Activated naive CD4-positive, alpha-beta T cell treated with anti-CD3 and anti-CD28 coated beads, Interleukin-2, amount 50 U/mL, for 24 hours (primary cell): ENCODE data around the gene LCE1C.

Experiments used
- H3K27ac Mint-ChIP-seq: one replicate; pipeline ENCODE4 v1.8.0; 2021; ENCODE audit warnings: mild to moderate bottlenecking, mixed read lengths
- H3K27me3 Mint-ChIP-seq: one replicate; pipeline ENCODE4 v1.8.0; 2021; ENCODE audit warnings: mixed read lengths
- H3K36me3 Mint-ChIP-seq: one replicate; pipeline ENCODE4 v1.8.0; 2021; ENCODE audit warnings: mixed read lengths
- H3K4me1 Mint-ChIP-seq: one replicate; pipeline ENCODE4 v1.8.0; 2021; ENCODE audit warnings: mixed read lengths
- H3K4me3 Mint-ChIP-seq: one replicate; pipeline ENCODE4 v1.8.0; 2021; ENCODE audit warnings: mild to moderate bottlenecking, mixed read lengths
- H3K9me3 Mint-ChIP-seq: one replicate; pipeline ENCODE4 v1.8.0; 2021; ENCODE audit warnings: mixed read lengths

LCE1C gene

DNA sequence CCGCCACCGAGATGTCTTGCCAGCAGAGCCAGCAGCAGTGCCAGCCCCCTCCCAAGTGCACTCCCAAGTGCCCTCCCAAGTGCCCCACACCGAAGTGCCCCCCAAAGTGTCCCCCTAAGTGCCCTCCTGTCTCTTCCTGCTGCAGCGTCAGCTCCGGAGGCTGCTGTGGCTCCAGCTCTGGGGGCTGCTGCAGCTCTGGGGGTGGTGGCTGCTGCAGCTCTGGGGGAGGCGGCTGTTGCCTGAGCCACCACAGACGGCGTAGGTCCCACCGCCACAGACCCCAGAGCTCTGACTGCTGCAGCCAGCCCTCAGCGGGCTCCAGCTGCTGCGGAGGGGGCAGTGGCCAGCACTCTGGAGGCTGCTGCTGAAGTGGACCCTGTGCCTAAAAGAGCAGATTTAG lies 30.1 kb downstream of the LCE1C start:
- Mint-ChIP-seq H3K4me1 (no peaks in the 10 kb centered on the region), H3K27ac (no peak overlapping the region), H3K9me3 (peaks cover 6% of the 10 kb centered on the region), H3K27me3 (peaks cover 21% of the 10 kb centered on the region), H3K4me3 (no peak overlapping the region), H3K36me3 (no peaks in the 10 kb centered on the region)

DNA sequence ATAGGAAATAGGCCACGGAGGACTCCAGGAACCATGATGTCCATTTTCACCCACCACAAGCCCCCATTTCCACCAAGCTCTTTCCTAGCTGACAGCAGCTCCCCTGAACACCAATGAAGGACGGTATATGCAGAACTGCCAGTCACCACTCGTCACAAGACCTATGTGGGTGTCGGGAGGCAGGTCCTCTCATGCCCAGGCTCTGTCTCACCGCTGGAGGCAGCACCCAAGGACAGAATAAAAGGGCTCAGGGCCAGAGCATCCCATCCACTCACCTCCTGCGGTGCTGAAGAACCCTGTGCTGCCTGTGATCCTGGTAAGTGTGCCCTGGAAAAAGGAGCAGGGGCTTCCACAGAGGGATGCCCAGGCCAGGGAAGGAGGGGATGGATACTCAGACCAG lies 31.6 kb downstream of the LCE1C start, which contains the start of gene LCE1F:
Gene LCE1F, plus strand, starts transcription at position 266 of the 400 bp plus-strand sequence. CDS start 1,232 bp downstream, outside the sequence.
- H3K27ac Mint-ChIP-seq = no peak within 1 kb of the TSS
- H3K36me3 Mint-ChIP-seq = no peaks in the 10 kb centered on the region
- peaks cover 6% of the 10 kb centered on the region for H3K9me3 Mint-ChIP-seq
- no peaks in the 10 kb centered on the region for H3K4me1 Mint-ChIP-seq
- H3K4me3 Mint-ChIP-seq = no peak within 1 kb of the TSS
- peaks cover 15% of the 10 kb centered on the region for H3K27me3 Mint-ChIP-seq

DNA sequence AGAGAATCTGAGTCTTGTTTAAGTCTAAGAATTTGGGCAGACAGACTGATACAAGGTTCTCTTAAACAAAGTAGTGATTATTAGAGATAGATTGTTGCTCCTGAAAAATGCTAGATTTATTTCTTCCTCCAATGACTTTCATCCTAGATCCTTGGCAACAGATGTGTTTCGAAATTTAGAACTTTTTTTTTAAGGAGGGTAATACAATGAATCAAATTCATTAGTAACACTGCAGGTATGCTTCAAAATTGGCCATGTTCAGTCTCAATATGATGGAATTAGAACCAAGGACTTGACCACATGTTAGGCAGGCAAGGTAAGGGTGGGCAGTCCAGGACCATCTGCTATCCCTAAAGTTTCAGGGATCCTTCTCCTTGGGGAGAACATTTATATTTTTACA lies 36.0 kb downstream of the LCE1C start:
- H3K4me1 Mint-ChIP-seq = no peaks in the 10 kb centered on the region
- peaks cover 12% of the 10 kb centered on the region for H3K27me3 Mint-ChIP-seq
- H3K36me3 Mint-ChIP-seq = no peaks in the 10 kb centered on the region
- H3K27ac Mint-ChIP-seq = no peak overlapping the region
- H3K9me3 Mint-ChIP-seq = peaks cover 6% of the 10 kb centered on the region
- no peak overlapping the region for H3K4me3 Mint-ChIP-seq

DNA sequence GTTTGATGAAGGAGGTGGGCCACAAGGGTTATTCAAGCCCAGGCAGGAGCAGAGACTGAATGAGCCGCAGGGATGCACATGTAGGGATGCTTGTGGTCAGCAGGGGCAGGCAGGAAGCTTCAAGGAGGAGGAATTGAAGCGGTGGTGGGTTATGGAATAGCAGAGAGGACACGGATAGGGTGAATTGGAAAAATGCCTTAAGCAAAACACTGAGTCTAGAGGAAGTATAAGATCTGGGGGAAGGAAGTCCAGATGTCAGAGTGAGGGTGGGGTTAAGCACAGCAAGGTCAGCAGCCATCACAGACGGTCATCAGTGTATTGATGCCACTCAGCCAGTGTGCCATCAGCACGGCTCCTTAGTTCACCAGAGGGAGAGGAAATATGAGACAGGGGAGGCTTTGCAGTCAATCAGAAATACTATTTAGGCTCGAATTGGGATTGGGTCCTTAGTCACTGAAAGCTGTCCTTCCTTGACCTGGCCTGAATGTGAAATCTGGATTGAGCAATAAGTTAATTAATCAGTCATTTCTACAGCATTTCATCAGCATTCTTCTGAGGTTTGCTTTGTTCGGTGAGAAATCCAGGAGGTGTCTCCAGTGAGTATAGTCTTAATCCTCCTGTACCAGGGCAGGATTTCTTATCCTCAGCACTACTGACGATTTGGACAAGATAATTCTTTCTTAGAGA lies 37.5 kb downstream of the LCE1C start:
- H3K4me1 Mint-ChIP-seq = no peaks in the 10 kb centered on the region
- H3K9me3 Mint-ChIP-seq = no peaks in the 10 kb centered on the region
- H3K27ac Mint-ChIP-seq = no peak overlapping the region
- H3K4me3 Mint-ChIP-seq = no peak overlapping the region
- peaks cover 3% of the 10 kb centered on the region for H3K27me3 Mint-ChIP-seq
- no peaks in the 10 kb centered on the region for H3K36me3 Mint-ChIP-seq

DNA sequence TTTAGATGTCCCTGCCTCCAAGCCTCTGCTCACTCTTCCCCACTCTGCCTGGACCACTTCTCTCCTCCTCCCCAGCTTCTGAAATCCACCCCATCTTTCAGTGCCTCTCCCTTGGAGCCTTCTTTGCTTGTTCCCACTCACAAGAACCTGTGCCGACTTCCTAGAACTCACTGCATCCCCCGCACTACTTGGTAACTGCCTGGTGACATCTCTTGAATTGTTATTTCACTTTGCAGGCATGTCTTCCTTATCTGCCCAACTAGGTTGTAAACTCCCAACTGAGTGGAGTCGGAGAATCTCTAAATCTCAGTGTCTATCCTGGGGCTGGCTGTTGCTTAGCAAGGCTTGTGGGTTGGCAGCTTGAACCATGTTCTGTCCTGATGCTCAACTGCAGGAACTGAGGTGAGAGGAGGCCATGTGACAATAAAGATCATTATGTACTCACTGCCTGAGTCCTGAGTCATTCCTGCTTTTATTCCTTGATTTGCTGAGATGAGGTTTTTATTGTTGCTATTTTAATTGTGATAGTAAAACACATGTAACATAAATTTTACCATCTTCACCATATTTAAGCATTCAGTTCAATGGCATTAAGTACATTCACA lies 44.7 kb downstream of the LCE1C start:
- H3K36me3 Mint-ChIP-seq = no peaks in the 10 kb centered on the region
- H3K9me3 Mint-ChIP-seq = no peaks in the 10 kb centered on the region
- H3K27ac Mint-ChIP-seq = no peak overlapping the region
- no peak overlapping the region for H3K4me3 Mint-ChIP-seq
- peaks cover 7% of the 10 kb centered on the region for H3K27me3 Mint-ChIP-seq
- no peaks in the 10 kb centered on the region for H3K4me1 Mint-ChIP-seq

DNA sequence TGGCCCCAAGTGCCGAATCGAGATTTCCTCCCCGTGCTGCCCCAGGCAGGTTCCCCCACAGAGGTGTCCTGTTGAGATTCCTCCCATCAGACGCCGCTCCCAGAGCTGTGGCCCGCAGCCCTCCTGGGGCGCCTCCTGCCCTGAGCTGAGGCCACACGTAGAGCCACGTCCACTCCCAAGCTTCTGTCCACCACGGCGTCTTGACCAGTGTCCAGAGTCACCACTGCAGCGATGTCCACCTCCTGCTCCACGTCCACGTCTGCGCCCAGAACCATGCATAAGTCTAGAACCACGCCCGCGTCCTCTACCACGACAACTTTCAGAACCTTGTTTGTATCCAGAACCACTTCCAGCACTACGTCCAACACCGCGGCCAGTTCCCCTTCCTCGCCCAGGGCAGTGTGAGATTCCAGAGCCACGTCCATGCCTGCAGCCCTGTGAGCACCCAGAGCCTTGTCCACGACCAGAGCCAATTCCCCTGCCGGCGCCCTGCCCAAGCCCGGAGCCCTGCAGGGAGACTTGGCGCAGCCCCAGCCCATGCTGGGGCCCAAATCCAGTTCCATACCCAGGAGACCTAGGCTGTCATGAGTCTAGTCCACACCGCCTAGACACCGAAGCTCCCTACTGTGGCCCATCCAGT lies 45.8 kb downstream of the LCE1C start:
- H3K9me3 Mint-ChIP-seq = no peaks in the 10 kb centered on the region
- peak overlapping the region; percentile 25 for H3K27ac Mint-ChIP-seq
- H3K4me3 Mint-ChIP-seq = no peak overlapping the region
- H3K27me3 Mint-ChIP-seq = peaks cover 7% of the 10 kb centered on the region
- no peaks in the 10 kb centered on the region for H3K4me1 Mint-ChIP-seq
- H3K36me3 Mint-ChIP-seq = no peaks in the 10 kb centered on the region

DNA sequence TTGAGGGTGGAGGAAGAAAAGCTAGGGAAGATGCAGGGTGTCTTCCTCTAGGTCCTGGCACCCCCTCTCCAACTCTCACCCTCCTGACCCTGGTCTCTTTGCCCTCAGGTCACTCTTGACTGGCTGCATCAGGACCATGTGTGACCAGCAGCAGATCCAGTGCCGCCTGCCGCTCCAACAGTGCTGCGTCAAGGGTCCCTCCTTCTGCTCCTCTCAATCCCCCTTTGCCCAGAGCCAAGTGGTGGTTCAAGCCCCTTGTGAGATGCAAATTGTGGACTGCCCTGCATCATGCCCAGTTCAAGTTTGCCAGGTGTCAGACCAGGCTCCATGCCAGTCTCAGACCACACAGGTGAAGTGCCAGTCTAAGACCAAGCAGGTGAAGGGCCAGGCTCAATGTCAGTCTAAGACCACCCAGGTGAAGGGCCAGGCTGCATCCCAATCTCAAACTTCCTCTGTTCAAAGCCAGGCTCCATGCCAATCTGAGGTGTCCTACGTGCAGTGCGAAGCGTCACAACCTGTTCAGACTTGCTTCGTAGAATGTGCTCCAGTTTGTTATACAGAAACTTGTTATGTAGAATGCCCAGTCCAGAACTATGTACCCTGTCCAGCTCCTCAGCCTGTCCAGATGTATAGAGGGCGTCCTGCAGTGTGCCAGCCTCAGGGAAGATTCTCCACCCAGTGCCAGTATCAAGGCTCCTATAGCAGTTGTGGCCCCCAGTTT lies 46.8 kb downstream of the LCE1C start:
- Mint-ChIP-seq H3K27me3 (peaks cover 6% of the 10 kb centered on the region), H3K4me3 (no peak overlapping the region), H3K36me3 (no peaks in the 10 kb centered on the region), H3K9me3 (no peaks in the 10 kb centered on the region), H3K27ac (no peak overlapping the region), H3K4me1 (no peaks in the 10 kb centered on the region)

DNA sequence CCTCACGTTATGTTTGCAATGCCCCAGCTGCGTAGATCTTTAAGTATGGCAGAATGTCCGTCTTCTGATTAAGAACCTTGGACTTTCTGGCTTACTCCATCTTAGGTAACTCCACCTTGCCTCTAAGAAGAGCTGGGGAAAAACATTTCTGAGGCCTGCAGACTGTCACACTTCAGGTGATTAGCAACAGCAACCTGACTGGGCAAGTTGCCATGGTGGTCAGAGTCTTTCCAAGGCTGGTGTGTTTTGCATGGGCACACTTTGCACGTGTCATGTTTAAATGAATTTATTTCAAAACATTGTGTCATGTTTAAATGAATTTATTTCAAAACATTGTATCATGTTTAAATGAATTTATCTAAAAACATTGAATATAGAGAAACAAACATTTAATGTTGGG lies 47.8 kb downstream of the LCE1C start:
- Mint-ChIP-seq H3K27me3 (peaks cover 9% of the 10 kb centered on the region), H3K27ac (no peak overlapping the region), H3K9me3 (no peaks in the 10 kb centered on the region), H3K4me1 (no peaks in the 10 kb centered on the region), H3K4me3 (no peak overlapping the region), H3K36me3 (no peaks in the 10 kb centered on the region)

DNA sequence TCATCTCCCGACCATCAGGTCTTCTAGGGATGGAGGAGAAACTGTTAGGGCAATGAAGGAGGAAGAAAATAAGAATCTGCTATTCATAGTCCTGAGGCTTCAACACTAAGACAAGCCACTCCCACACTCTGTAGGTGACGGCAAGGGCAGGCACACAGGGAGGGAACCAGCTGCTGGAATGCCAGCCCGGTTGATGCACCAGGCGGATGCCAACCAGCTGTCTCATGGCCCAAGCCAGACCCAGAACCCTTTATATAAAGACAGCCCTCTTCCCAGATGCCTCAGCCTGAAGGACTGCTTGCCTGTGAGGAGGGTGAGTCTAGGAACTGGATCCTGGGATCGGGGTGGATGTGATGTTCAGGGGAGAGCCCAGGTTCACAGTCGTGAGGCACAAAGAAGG lies 48.7 kb downstream of the LCE1C start, which contains the start of gene KPRP:
Gene KPRP, plus strand, starts transcription at position 279 of the 400 bp plus-strand sequence. CDS start 1,564 bp downstream, outside the sequence.
- Mint-ChIP-seq H3K27me3 (peaks cover 9% of the 10 kb centered on the region), H3K4me1 (no peaks in the 10 kb centered on the region), H3K9me3 (no peaks in the 10 kb centered on the region), H3K36me3 (no peaks in the 10 kb centered on the region), H3K4me3 (no peak within 1 kb of the TSS), H3K27ac (no peak within 1 kb of the TSS)

DNA sequence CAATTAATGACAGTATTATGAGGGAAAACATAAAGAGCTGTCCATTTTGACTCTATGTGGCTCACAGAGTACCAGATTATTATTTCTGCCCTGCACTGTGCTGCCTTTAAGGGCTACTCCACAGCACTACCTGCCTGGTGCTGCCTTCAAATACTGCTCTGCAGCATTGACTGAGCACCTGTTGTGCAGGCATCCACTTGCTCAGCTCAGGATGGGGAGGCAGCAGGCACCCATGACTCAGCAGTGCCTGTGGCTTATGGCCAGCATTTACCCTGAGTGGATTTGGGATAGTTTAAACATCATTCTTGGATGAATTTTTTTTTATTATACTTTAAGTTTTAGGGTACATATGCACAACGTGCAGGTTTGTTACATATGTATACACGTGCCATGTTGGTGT lies 49.6 kb downstream of the LCE1C start:
- H3K4me1 Mint-ChIP-seq = no peaks in the 10 kb centered on the region
- H3K27ac Mint-ChIP-seq = no peak overlapping the region
- no peaks in the 10 kb centered on the region for H3K9me3 Mint-ChIP-seq
- no peaks in the 10 kb centered on the region for H3K36me3 Mint-ChIP-seq
- H3K4me3 Mint-ChIP-seq = no peak overlapping the region
- H3K27me3 Mint-ChIP-seq = peaks cover 8% of the 10 kb centered on the region
